Loucy (cell line): ENCODE data around the gene CEBPA.

Experiments used
- EZH2phosphoT487 ChIP-seq: fragments of 200-600 bp; IDR thresholded peaks from 2 replicates; pipeline ENCODE4 v1.6.1; 2018; ENCODE audit warnings: antibody characterized with exemption, mild to moderate bottlenecking, moderate library complexity, borderline replicate concordance
- TF ChIP-seq, protein P1 (sequence below): fragments of 200-600 bp; sonication (generic); conservative IDR thresholded peaks from 2 replicates; pipeline ENCODE4 v1.5.1; 2014; ENCODE audit warnings: mild to moderate bottlenecking, antibody characterized with exemption, low read length

DNA sequence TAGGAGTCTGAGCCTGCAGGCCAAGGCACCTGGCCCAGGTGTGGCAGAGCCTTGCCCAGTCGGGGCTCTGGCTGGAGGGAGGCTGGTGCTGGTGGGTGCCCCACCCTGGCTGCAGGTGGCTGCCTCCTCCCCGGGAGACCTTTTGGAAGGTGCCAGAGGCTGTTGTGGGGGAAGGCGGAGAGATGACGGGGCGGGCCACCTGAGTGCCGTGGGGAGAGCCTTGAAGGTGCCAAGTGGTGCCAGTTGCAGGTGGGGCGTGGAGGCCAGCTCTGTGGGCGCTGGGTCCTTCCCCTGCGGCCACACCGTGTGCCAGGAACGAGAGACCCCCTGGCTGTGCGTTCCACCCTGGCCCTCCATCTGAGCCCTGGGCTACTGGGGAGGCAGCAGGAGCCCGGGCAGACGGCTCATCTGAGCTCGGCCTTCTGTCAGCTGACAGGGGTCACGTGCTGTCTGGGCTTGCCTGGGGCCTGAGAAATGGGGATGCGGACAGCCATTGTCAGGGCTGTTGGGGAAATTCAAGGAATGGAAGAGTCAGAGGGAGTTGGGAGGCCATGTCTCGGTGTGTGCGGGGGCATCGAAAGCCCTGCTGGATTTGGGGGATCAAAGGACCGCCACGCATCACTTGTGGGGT is 20.9 kb downstream of the CEBPA start:
- TF ChIP-seq, protein P1, sequence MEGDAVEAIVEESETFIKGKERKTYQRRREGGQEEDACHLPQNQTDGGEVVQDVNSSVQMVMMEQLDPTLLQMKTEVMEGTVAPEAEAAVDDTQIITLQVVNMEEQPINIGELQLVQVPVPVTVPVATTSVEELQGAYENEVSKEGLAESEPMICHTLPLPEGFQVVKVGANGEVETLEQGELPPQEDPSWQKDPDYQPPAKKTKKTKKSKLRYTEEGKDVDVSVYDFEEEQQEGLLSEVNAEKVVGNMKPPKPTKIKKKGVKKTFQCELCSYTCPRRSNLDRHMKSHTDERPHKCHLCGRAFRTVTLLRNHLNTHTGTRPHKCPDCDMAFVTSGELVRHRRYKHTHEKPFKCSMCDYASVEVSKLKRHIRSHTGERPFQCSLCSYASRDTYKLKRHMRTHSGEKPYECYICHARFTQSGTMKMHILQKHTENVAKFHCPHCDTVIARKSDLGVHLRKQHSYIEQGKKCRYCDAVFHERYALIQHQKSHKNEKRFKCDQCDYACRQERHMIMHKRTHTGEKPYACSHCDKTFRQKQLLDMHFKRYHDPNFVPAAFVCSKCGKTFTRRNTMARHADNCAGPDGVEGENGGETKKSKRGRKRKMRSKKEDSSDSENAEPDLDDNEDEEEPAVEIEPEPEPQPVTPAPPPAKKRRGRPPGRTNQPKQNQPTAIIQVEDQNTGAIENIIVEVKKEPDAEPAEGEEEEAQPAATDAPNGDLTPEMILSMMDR = no peak
- no peak for TF ChIP-seq EZH2phosphoT487
